ENCODE measurements around the gene SYT7. TPM values are rescaled to one million over a fixed set of nuclear protein-coding genes. Genes with fewer than 3 reads are reported as not detected.

The SYT7 gene
- total and polyA plus RNA-seq, 2 of the 8 experiments (the other 6 are each of a cell fraction or from before 2014, with no cell fraction given): 9.6 to 10.5 TPM

GRCh38 chr11:61581030-61581928 lies at the start of gene SYT7 (continued):
- peak; percentile 84 for TF ChIP-seq CTBP2 (IDR thresholded peaks at IDR 0.05; ENCODE audit: borderline replicate concordance, insufficient read depth, insufficient read length, low read length)
- TF ChIP-seq GTF2F1 (IDR thresholded peaks at IDR 0.05; ENCODE audit: borderline replicate concordance, low read depth, low read length): no peak
- no peak for TF ChIP-seq HDAC2 (IDR thresholded peaks at IDR 0.05; ENCODE audit: borderline replicate concordance in 1 of 2, low read depth in 2 of 2, low read length in 2 of 2)
- TF ChIP-seq RXRA (IDR thresholded peaks at IDR 0.05; ENCODE audit: insufficient read depth, low read depth, low read length): no peak
- 0 out of 2 replicates have a peak, but pooled peaks have one; percentile 35 for TF ChIP-seq SP4 (IDR thresholded peaks at IDR 0.05; ENCODE audit: low read length)
- peak; percentile 58; the same call in 1 of the 2 replicates for TF ChIP-seq MAX (IDR thresholded peaks at IDR 0.05)
- TF ChIP-seq PHF8 (conservative IDR thresholded peaks at IDR 0.05; ENCODE audit: low read depth, low read length): 0 out of 2 replicates have a peak, but pooled peaks have one; percentile 35
- TF ChIP-seq, protein P1, sequence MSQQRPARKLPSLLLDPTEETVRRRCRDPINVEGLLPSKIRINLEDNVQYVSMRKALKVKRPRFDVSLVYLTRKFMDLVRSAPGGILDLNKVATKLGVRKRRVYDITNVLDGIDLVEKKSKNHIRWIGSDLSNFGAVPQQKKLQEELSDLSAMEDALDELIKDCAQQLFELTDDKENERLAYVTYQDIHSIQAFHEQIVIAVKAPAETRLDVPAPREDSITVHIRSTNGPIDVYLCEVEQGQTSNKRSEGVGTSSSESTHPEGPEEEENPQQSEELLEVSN (IDR thresholded peaks at IDR 0.05): peak; percentile 47; the same call in 1 of the 2 replicates
- TF ChIP-seq TEAD4 (IDR thresholded peaks at IDR 0.05; ENCODE audit: low read depth, low read length): peak; percentile 70
- no peak for TF ChIP-seq RBBP5 (IDR thresholded peaks at IDR 0.05; ENCODE audit: borderline replicate concordance, low read depth, low read length)
- TF ChIP-seq RAD21 (IDR thresholded peaks at IDR 0.05 in 1 of 2, conservative IDR thresholded peaks at IDR 0.05 in 1 of 2; ENCODE audit: low read depth in 2 of 2, low read length in 2 of 2): peak; percentile 1 to 9; a peak in 1 of 4 replicates

All from H1 (cell line).